H9 (cell line): ENCODE data around the gene PNPLA7. TPM values are rescaled to one million over a fixed set of nuclear protein-coding genes. Genes with fewer than 3 reads are reported as not detected.

Source experiments
- DNase-seq: peaks from one replicate; pipeline ENCODE4 v3.0.0-alpha.2; 2017
- H2AFZ ChIP-seq: one replicate; pipeline ENCODE4 v1.6.1; 2013; ENCODE audit warnings: mild to moderate bottlenecking, low read length, control low read depth, moderate library complexity
- H2AK5ac ChIP-seq: 2 replicates; pipeline ENCODE4 v1.6.1; 2013; ENCODE audit warnings: low read length, control low read depth, mixed read lengths; ENCODE audit not compliant: insufficient read length
- H2BK120ac ChIP-seq: one replicate; pipeline ENCODE4 v1.6.1; 2013; ENCODE audit warnings: low read depth, mild to moderate bottlenecking, low read length, control low read depth, inconsistent platforms; ENCODE audit not compliant: poor library complexity, severe bottlenecking
- H2BK12ac ChIP-seq: 2 replicates; pipeline ENCODE4 v1.6.1; 2013; ENCODE audit warnings: low read length, control low read depth, mixed read lengths, low read depth; ENCODE audit not compliant: insufficient read length
- H2BK15ac ChIP-seq: 2 replicates; pipeline ENCODE4 v1.6.1; 2013; ENCODE audit warnings: low read depth, low read length, control low read depth
- H2BK20ac ChIP-seq: one replicate; pipeline ENCODE4 v1.6.1; 2013; ENCODE audit warnings: low read depth, mild to moderate bottlenecking, low read length, control low read depth, inconsistent platforms; ENCODE audit not compliant: poor library complexity, severe bottlenecking
- H2BK5ac ChIP-seq: 2 replicates; pipeline ENCODE4 v1.6.1; 2013; ENCODE audit warnings: low read length, control low read depth, mixed read lengths; ENCODE audit not compliant: insufficient read length
- H3K14ac ChIP-seq: 2 replicates; pipeline ENCODE4 v1.6.1; 2013; ENCODE audit warnings: low read length, control low read depth; ENCODE audit not compliant: insufficient read depth
- H3K18ac ChIP-seq: 2 replicates; pipeline ENCODE4 v1.6.1; 2013; ENCODE audit warnings: low read depth, mild to moderate bottlenecking, mixed read lengths, low read length, control low read depth; ENCODE audit not compliant: insufficient read length
- H3K23ac ChIP-seq: 2 replicates; pipeline ENCODE4 v1.6.1; 2013; ENCODE audit warnings: low read length, control low read depth, mixed read lengths, low read depth; ENCODE audit not compliant: insufficient read length
- H3K23me2 ChIP-seq: 2 replicates; pipeline ENCODE4 v1.6.1; 2013; ENCODE audit warnings: low read depth, mild to moderate bottlenecking, mixed read lengths, low read length, control low read depth; ENCODE audit not compliant: insufficient read length, poor library complexity, severe bottlenecking
- H3K27ac ChIP-seq: 2 replicates; pipeline ENCODE4 v1.5.1; 2013; ENCODE audit warnings: low read length, control low read depth, mixed read lengths, low read depth; ENCODE audit not compliant: insufficient read length
- H3K27me3 ChIP-seq: 2 replicates; pipeline ENCODE4 v1.6.1; 2013; ENCODE audit warnings: low read length, control low read depth, inconsistent platforms; ENCODE audit not compliant: insufficient read depth
- H3K4ac ChIP-seq: 2 replicates; pipeline ENCODE4 v1.6.1; 2013; ENCODE audit warnings: low read depth, mild to moderate bottlenecking, control low read depth, inconsistent platforms, low read length, moderate library complexity
- H3K4me1 ChIP-seq: 2 replicates; pipeline ENCODE4 v1.6.1; 2013; ENCODE audit warnings: low read length, control low read depth, inconsistent platforms; ENCODE audit not compliant: insufficient read depth
- H3K4me2 ChIP-seq: 2 replicates; pipeline ENCODE4 v1.6.1; 2013; ENCODE audit warnings: low read length, control low read depth, mixed read lengths; ENCODE audit not compliant: insufficient read length, insufficient read depth
- H3K56ac ChIP-seq: 2 replicates; pipeline ENCODE4 v1.6.1; 2013; ENCODE audit warnings: low read depth, mild to moderate bottlenecking, mixed read lengths, low read length, control low read depth; ENCODE audit not compliant: insufficient read length
- H3K79me1 ChIP-seq: 2 replicates; pipeline ENCODE4 v1.6.1; 2013; ENCODE audit warnings: low read depth, mild to moderate bottlenecking, moderate library complexity, low read length, control low read depth, inconsistent platforms; ENCODE audit not compliant: insufficient read depth, poor library complexity, severe bottlenecking
- H3K79me2 ChIP-seq: 2 replicates; pipeline ENCODE4 v1.6.1; 2013; ENCODE audit warnings: low read length, control low read depth, inconsistent platforms; ENCODE audit not compliant: insufficient read depth
- H3K9ac ChIP-seq: 2 replicates; pipeline ENCODE4 v1.6.1; 2013; ENCODE audit warnings: low read length, control low read depth, mixed read lengths; ENCODE audit not compliant: insufficient read length; ENCODE audit errors: extremely low read depth
- H3K9me3 ChIP-seq: one replicate; pipeline ENCODE4 v1.6.1; 2013; ENCODE audit warnings: low read depth, low read length, inconsistent platforms; ENCODE audit not compliant: control insufficient read depth
- H3T11ph ChIP-seq: one replicate; pipeline ENCODE4 v1.6.1; 2013; ENCODE audit warnings: mild to moderate bottlenecking, low read length, control low read depth, inconsistent platforms
- H4K20me1 ChIP-seq: one replicate; pipeline ENCODE4 v1.6.1; 2013; ENCODE audit not compliant: control insufficient read depth, insufficient read length, insufficient read depth
- H4K5ac ChIP-seq: 2 replicates; pipeline ENCODE4 v1.6.1; 2013; ENCODE audit warnings: low read depth, mild to moderate bottlenecking, mixed read lengths, low read length, control low read depth; ENCODE audit not compliant: insufficient read length
- H4K8ac ChIP-seq: replicated peaks from 2 replicates; pipeline ENCODE4 v1.6.1; 2013; ENCODE audit warnings: low read length, control low read depth, mixed read lengths, low read depth; ENCODE audit not compliant: insufficient read length
- H4K91ac ChIP-seq: 2 replicates; pipeline ENCODE4 v1.6.1; 2013; ENCODE audit warnings: low read depth, mild to moderate bottlenecking, moderate library complexity, mixed read lengths, low read length, control low read depth; ENCODE audit not compliant: insufficient read length
- H3K27ac Mint-ChIP-seq, 3 experiments: 2 replicates in 2 of 3; 3 replicates in 1 of 3; pipeline ENCODE4 v1.8.0; 2020 to 2021; ENCODE audit warnings: mixed read lengths in 3 of 3, mild to moderate bottlenecking in 1 of 3, moderate library complexity in 1 of 3
- H3K27me3 Mint-ChIP-seq: 2 replicates; pipeline ENCODE4 v1.8.0; 2021; ENCODE audit warnings: low read depth, mild to moderate bottlenecking, moderate library complexity, mixed read lengths
- H3K36me3 Mint-ChIP-seq, 3 experiments: 2 replicates in 2 of 3; 3 replicates in 1 of 3; pipeline ENCODE4 v1.8.0; 2020 to 2021; ENCODE audit warnings: low read depth in 3 of 3, mixed read lengths in 3 of 3; ENCODE audit not compliant: insufficient read depth in 1 of 3
- H3K4me1 Mint-ChIP-seq, 2 experiments: 2 replicates each; pipeline ENCODE4 v1.8.0; 2020; ENCODE audit warnings: mixed read lengths in 2 of 2
- H3K4me3 Mint-ChIP-seq, 2 experiments: 2 replicates in 1 of 2; 3 replicates in 1 of 2; pipeline ENCODE4 v1.8.0; 2020 to 2021; ENCODE audit warnings: mild to moderate bottlenecking in 2 of 2, mixed read lengths in 2 of 2, moderate library complexity in 1 of 2
- H3K9me3 Mint-ChIP-seq, 2 experiments: 2 replicates in 1 of 2; 3 replicates in 1 of 2; pipeline ENCODE4 v1.8.0; 2020; ENCODE audit warnings: mild to moderate bottlenecking in 2 of 2, mixed read lengths in 2 of 2, moderate library complexity in 1 of 2
- WGBS: extraction: QIAGEN DNeasy Blood & Tissue Kit; methylation state at CpG from one replicate; pipeline ENCODE4 v1.1.7; 2013; ENCODE audit warnings: missing lambda C conversion rate, low lambda C conversion rate, mixed read lengths; ENCODE audit not compliant: insufficient read length; ENCODE audit errors: extremely low coverage; 5-methylcytosine and 5-hydroxymethylcytosine counted together
- total RNA-seq: library from RNA; stranded (reverse); gene quantifications from 2 replicates; pipeline ENCODE4 v1.2.1, GENCODE V29; 2021
- TF ChIP-seq, protein P1 (sequence below): fragments of 200-600 bp; sonication (generic); conservative IDR thresholded peaks from 3 replicates; pipeline ENCODE4 v1.8.0; 2021; ENCODE audit warnings: antibody characterized with exemption, mild to moderate bottlenecking

PNPLA7 gene
- total RNA-seq, 1 experiment from 2014 or later, result 1.8 TPM

DNA sequence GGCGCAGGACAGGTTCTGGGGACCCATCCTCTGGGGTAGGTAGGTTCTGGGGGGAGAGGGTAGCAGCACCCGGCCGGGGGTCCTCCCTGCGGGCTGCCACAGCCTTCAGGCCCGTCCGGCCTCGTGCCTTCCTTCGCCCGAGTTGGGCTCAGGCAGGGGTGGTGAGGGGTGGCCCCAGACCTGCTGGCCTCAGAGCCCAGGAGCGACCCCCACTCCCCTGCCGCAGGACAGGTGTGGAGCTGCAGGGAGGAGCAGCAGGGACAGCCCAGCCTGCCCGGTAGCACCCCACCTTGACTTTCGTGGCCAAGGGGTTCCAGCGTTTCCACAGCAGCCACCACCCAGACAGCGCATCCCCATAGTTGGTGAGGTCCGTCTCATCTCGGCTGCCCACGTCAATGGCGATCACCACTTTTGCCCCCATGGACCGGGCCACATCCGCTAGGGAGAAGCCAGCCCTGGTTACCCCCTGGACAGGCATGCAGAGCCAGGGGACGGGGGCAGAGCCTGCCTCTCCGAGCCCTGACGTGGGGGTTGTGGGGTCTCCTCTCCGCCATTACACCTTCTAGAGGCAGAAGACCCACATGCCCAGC lies 87.7 kb downstream of the PNPLA7 start:
- Histone ChIP-seq H2BK120ac (no peak overlapping the region), H3K79me2 (no peaks in the 10 kb centered on the region), H3K23ac (no peak overlapping the region), H2BK5ac (no peak overlapping the region), H3K79me1 (no peaks in the 10 kb centered on the region), H4K20me1 (no peaks in the 10 kb centered on the region), H2AFZ (no peak overlapping the region), H3K56ac (no peak overlapping the region), H2BK20ac (no peak overlapping the region), H4K91ac (no peak overlapping the region), H3K14ac (no peak overlapping the region), H3K4ac (no peak overlapping the region), H3K27me3 (no peaks in the 10 kb centered on the region; the same call in 1 of the 2 replicates), H4K5ac (no peak overlapping the region), H3K18ac (no peak overlapping the region), H3K4me1 (no peaks in the 10 kb centered on the region), H2BK15ac (no peak overlapping the region), H2BK12ac (no peak overlapping the region), H3K9ac (no peak overlapping the region), H3T11ph (no peak overlapping the region), H3K23me2 (peaks cover 9% of the 10 kb centered on the region), H4K8ac (no peak overlapping the region), H3K9me3 (no peaks in the 10 kb centered on the region), H2AK5ac (no peak overlapping the region), H3K27ac (no peak overlapping the region), H3K4me2 (peak overlapping the region; percentile 50)
- Mint-ChIP-seq H3K9me3 (no peaks in the 10 kb centered on the region), H3K27ac (no peak overlapping the region), H3K4me3 (no peak overlapping the region), H3K36me3 (no peaks in the 10 kb centered on the region), H3K4me1 (peaks cover 0 to 2% of the 10 kb centered on the region in 2 experiments; a peak in 1 of 4 replicates), H3K27me3 (peaks cover 34% of the 10 kb centered on the region)
- no peak for DNase-seq
- WGBS, result no CpG with 5 or more reads among the region's 25 CpGs
- TF ChIP-seq, protein P1, sequence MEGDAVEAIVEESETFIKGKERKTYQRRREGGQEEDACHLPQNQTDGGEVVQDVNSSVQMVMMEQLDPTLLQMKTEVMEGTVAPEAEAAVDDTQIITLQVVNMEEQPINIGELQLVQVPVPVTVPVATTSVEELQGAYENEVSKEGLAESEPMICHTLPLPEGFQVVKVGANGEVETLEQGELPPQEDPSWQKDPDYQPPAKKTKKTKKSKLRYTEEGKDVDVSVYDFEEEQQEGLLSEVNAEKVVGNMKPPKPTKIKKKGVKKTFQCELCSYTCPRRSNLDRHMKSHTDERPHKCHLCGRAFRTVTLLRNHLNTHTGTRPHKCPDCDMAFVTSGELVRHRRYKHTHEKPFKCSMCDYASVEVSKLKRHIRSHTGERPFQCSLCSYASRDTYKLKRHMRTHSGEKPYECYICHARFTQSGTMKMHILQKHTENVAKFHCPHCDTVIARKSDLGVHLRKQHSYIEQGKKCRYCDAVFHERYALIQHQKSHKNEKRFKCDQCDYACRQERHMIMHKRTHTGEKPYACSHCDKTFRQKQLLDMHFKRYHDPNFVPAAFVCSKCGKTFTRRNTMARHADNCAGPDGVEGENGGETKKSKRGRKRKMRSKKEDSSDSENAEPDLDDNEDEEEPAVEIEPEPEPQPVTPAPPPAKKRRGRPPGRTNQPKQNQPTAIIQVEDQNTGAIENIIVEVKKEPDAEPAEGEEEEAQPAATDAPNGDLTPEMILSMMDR, result no peak
